Measurements from ENCODE around the gene IWS1.

DNA sequence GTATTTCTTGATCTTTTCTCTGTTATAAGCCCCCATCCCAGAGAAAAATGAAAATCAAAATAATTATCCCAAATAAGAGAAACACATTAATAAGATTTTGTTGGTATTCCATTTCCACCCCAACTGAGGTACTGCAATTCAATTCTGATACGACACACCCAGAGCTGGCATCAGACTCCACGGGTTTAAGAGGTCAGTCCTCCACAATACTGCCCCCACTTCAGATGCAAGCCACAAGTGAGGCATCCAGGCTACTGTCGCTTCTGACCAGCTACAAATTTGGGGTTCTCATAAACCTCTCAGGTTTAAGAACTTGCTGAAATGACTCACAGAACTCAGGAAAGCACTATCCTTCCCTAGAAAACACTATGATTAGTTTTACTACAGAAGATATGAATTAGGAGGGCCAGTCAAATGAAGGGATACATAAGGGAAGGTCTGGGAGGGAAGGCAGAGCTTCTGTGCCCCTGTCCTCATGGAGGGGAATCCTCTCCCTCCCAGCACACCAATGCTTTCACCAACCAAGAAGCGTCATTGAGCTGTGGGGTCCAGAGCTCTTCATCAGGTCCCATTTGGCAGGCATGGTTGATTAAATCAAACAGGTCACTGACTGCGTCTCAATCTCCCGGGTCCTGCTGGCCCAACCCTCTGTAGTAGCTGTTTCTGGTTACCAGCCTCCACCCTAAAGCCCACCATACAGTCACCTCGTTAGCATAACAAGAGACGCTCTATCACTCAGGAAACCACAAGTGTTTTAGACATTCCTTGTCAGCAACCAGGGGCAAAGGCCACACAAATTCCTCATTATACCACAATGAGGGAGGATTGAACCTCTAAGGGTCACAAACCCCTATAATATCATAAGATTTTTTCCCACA, 46.2 kb downstream of the IWS1 start:
- TF ChIP-seq, protein P1, sequence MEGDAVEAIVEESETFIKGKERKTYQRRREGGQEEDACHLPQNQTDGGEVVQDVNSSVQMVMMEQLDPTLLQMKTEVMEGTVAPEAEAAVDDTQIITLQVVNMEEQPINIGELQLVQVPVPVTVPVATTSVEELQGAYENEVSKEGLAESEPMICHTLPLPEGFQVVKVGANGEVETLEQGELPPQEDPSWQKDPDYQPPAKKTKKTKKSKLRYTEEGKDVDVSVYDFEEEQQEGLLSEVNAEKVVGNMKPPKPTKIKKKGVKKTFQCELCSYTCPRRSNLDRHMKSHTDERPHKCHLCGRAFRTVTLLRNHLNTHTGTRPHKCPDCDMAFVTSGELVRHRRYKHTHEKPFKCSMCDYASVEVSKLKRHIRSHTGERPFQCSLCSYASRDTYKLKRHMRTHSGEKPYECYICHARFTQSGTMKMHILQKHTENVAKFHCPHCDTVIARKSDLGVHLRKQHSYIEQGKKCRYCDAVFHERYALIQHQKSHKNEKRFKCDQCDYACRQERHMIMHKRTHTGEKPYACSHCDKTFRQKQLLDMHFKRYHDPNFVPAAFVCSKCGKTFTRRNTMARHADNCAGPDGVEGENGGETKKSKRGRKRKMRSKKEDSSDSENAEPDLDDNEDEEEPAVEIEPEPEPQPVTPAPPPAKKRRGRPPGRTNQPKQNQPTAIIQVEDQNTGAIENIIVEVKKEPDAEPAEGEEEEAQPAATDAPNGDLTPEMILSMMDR (conservative IDR thresholded peaks at IDR 0.05; ENCODE audit: low read length), result no peak
- TF ChIP-seq EZH2phosphoT487 (IDR thresholded peaks at IDR 0.05; ENCODE audit: borderline replicate concordance, low read depth, low read length), result no peak

All from OCI-LY7 (cell line).